ENCODE data around the gene VSIR. TPM values are rescaled to one million over a fixed set of nuclear protein-coding genes. Genes with fewer than 3 reads are reported as not detected.

Gene VSIR
- total RNA-seq, 1 experiment from 2014 or later = 3.6 TPM

GRCh38 chr10:71740069-71740653 lies 33.2 kb downstream of the VSIR start:
- Mint-ChIP-seq H3K27me3 (ENCODE audit: insufficient read depth, unreplicated experiment) (no peaks in the 10 kb centered on the region), H3K27ac (ENCODE audit: low read depth, unreplicated experiment) (peak overlapping the region; percentile 75), H3K4me3 (ENCODE audit: unreplicated experiment) (no peak overlapping the region), H3K9me3 (ENCODE audit: unreplicated experiment) (no peaks in the 10 kb centered on the region), H3K36me3 (ENCODE audit: insufficient read depth, unreplicated experiment) (peaks cover 5% of the 10 kb centered on the region), H3K4me1 (ENCODE audit: insufficient read depth, unreplicated experiment) (peaks cover 25% of the 10 kb centered on the region)
- BruUV-seq (replicated peaks) = no TSS peak
- peak; percentile 95 for DNase-seq (ENCODE audit: unreplicated experiment)
- TF ChIP-seq CTCF (IDR thresholded peaks at IDR 0.05; ENCODE audit: unreplicated experiment) = no peak
- intact Hi-C loops (cut with micrococcal nuclease) = no loop called here
- ChIA-PET POLR2A (interaction anchor here (0.7 to 1.3 kb wide), 4 partner anchors 12 to 52 kb away, joined by 3 to 5 read pairs (median 4); partner anchors contain the start of gene VSIR), CTCF (interaction anchor here (0.6 to 1.3 kb wide), 5 partner anchors 9 to 139 kb away, joined by 3 to 6 read pairs (median 3); no protein-coding TSS in a partner anchor)

- Mint-ChIP-seq H3K36me3 (ENCODE audit: insufficient read depth, unreplicated experiment) (peaks cover 5% of the 10 kb centered on the region), H3K9me3 (ENCODE audit: unreplicated experiment) (no peaks in the 10 kb centered on the region), H3K27me3 (ENCODE audit: insufficient read depth, unreplicated experiment) (no peaks in the 10 kb centered on the region), H3K4me1 (ENCODE audit: insufficient read depth, unreplicated experiment) (peaks cover 25% of the 10 kb centered on the region), H3K4me3 (ENCODE audit: unreplicated experiment) (no peak overlapping the region), H3K27ac (ENCODE audit: low read depth, unreplicated experiment) (no peak overlapping the region)
- POLR2A ChIA-PET = interaction anchor here (1.1 to 1.3 kb wide), 3 partner anchors 11 to 34 kb away, joined by 4 to 5 read pairs (median 4); partner anchors contain the start of gene VSIR
- CTCF ChIA-PET = interaction anchor here (0.6 to 1.3 kb wide), 5 partner anchors 9 to 27 kb away, joined by 3 to 6 read pairs (median 3); no protein-coding TSS in a partner anchor
- intact Hi-C loops (cut with micrococcal nuclease) = no loop called here
- BruUV-seq (replicated peaks) = no TSS peak
- no peak for DNase-seq (ENCODE audit: unreplicated experiment)
- no peak for TF ChIP-seq CTCF (IDR thresholded peaks at IDR 0.05; ENCODE audit: unreplicated experiment)
These were observed 33.9 kb downstream of the VSIR start for GRCh38 chr10:71739358-71739900.

GRCh38 chr10:71737834-71738197 lies 35.5 kb downstream of the VSIR start:
- Mint-ChIP-seq H3K36me3 (ENCODE audit: insufficient read depth, unreplicated experiment) (peaks cover 11% of the 10 kb centered on the region), H3K27me3 (ENCODE audit: insufficient read depth, unreplicated experiment) (no peaks in the 10 kb centered on the region), H3K27ac (ENCODE audit: low read depth, unreplicated experiment) (no peak overlapping the region), H3K9me3 (ENCODE audit: unreplicated experiment) (no peaks in the 10 kb centered on the region), H3K4me1 (ENCODE audit: insufficient read depth, unreplicated experiment) (peaks cover 25% of the 10 kb centered on the region), H3K4me3 (ENCODE audit: unreplicated experiment) (no peak overlapping the region)
- BruUV-seq (replicated peaks) = no TSS peak
- CTCF ChIA-PET = no interaction called here
- no peak for DNase-seq (ENCODE audit: unreplicated experiment)
- TF ChIP-seq CTCF (IDR thresholded peaks at IDR 0.05; ENCODE audit: unreplicated experiment) = no peak
- intact Hi-C loops (cut with micrococcal nuclease) = no loop called here
- POLR2A ChIA-PET = no interaction called here

GRCh38 chr10:71737001-71737833 lies 36.1 kb downstream of the VSIR start:
- no peaks in the 10 kb centered on the region for H3K9me3 Mint-ChIP-seq (ENCODE audit: unreplicated experiment)
- no peaks in the 10 kb centered on the region for H3K27me3 Mint-ChIP-seq (ENCODE audit: insufficient read depth, unreplicated experiment)
- TF ChIP-seq CTCF (IDR thresholded peaks at IDR 0.05; ENCODE audit: unreplicated experiment) = no peak
- BruUV-seq (replicated peaks) = no TSS peak
- peaks cover 11% of the 10 kb centered on the region for H3K36me3 Mint-ChIP-seq (ENCODE audit: insufficient read depth, unreplicated experiment)
- H3K4me1 Mint-ChIP-seq (ENCODE audit: insufficient read depth, unreplicated experiment) = peaks cover 25% of the 10 kb centered on the region
- H3K4me3 Mint-ChIP-seq (ENCODE audit: unreplicated experiment) = no peak overlapping the region
- POLR2A ChIA-PET = no interaction called here
- CTCF ChIA-PET = interaction anchor here (0.6 to 1.0 kb wide), 2 partner anchors 12 to 89 kb away, joined by 3 to 4 read pairs; no protein-coding TSS in a partner anchor
- intact Hi-C loops (cut with micrococcal nuclease) = no loop called here
- DNase-seq (ENCODE audit: unreplicated experiment) = peak; percentile 29
- H3K27ac Mint-ChIP-seq (ENCODE audit: low read depth, unreplicated experiment) = no peak overlapping the region

All from MCF 10A (cell line).